Measurements from ENCODE around the gene KRT15. TPM values are rescaled to one million over a fixed set of nuclear protein-coding genes. Genes with fewer than 3 reads are reported as not detected.

The KRT15 gene
- total RNA-seq, 1 experiment from 2014 or later: not detected

- in situ Hi-C loops (cut with HindIII; ENCODE audit: low sequenced_read_pairs): no loop called here
- DNase-seq (ENCODE audit: low spot score): no peak
These were observed 11.7 kb upstream of the KRT15 start for GRCh38 chr17:41530062-41531048.

GRCh38 chr17:41529491-41529915 is 10.8 kb upstream of the KRT15 start:
- no peak for DNase-seq (ENCODE audit: low spot score)
- in situ Hi-C loops (cut with HindIII; ENCODE audit: low sequenced_read_pairs): no loop called here

GRCh38 chr17:41528959-41529353 is 10.3 kb upstream of the KRT15 start:
- in situ Hi-C loops (cut with HindIII; ENCODE audit: low sequenced_read_pairs): no loop called here
- DNase-seq (ENCODE audit: low spot score): no peak

GRCh38 chr17:41527063-41528023 is 8.7 kb upstream of the KRT15 start:
- DNase-seq (ENCODE audit: low spot score): peak; percentile 46
- in situ Hi-C loops (cut with HindIII; ENCODE audit: low sequenced_read_pairs): no loop called here

- in situ Hi-C loops (cut with HindIII; ENCODE audit: low sequenced_read_pairs): no loop called here
- no peak for DNase-seq (ENCODE audit: low spot score)
These were observed 5.6 kb upstream of the KRT15 start for GRCh38 chr17:41524261-41524660.

DNA sequence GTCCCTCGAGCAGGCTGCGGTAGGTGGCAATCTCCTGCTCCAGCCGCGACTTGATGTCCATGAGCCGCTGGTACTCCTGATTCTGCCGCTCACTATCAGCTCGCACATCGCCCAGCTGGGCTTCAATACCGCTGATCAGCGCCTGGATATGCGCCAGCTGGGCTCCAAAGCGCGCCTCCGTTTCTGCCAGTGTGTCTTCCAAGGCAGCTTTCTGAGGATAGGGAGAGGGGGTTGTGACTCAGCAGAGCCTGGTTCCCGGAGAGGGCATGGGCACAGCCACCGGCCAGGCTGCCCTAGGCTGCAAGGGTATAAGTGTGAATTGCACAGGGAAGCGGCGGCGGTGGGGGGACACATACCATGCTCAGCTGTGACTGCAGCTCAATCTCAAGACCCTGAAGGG is 5.1 kb upstream of the KRT15 start:
- in situ Hi-C loops (cut with HindIII; ENCODE audit: low sequenced_read_pairs): no loop called here

GRCh38 chr17:41523225-41523593 is 4.5 kb upstream of the KRT15 start:
- in situ Hi-C loops (cut with HindIII; ENCODE audit: low sequenced_read_pairs): no loop called here

More for the DNA sequence above, 5.1 kb upstream of the KRT15 start:
- DNase-seq (ENCODE audit: low spot score): no peak

GRCh38 chr17:41522301-41523224 is 3.9 kb upstream of the KRT15 start:
- in situ Hi-C loops (cut with HindIII; ENCODE audit: low sequenced_read_pairs): no loop called here
- DNase-seq (ENCODE audit: low spot score): no peak

More at GRCh38 chr17:41523225-41523593, 4.5 kb upstream of the KRT15 start:
- DNase-seq (ENCODE audit: low spot score): no peak

GRCh38 chr17:41521574-41522261 is 3.0 kb upstream of the KRT15 start:
- in situ Hi-C loops (cut with HindIII; ENCODE audit: low sequenced_read_pairs): no loop called here
- DNase-seq (ENCODE audit: low spot score): no peak

DNA sequence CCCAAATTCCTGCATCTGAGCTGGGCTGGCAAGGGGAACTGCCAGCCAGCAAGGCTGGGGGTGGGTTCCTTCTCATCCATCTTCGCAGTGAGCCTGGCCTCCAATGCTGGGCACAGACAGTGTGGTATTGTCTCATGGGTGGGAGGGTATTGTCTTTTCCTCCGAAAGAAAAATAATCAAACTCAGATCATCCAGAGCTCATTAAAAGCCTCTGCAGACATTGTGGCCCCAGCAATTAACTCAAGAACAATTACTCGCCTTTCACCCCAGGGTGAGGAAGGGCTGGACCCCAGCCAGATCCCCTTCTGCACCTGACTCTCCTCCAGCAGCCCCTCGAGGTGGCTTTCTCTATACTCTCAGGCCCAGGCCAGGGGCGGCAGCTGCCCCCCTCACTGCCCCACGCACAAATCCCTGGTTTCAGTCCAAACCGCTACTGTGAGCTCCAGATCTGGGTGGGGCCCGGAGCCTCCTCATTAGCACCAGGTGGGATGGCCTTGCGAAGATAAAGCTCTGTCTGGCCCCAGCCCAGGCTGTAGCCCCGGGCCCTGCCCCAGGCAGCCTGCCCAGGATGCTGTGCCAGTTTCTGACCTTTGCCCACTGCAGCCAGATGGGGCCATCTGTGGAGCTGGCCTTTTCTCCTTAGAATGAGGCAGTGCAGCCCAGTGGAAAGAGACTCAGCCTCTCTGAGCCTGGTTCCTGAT is 2.3 kb upstream of the KRT15 start:
- in situ Hi-C loops (cut with HindIII; ENCODE audit: low sequenced_read_pairs): no loop called here
- no peak for DNase-seq (ENCODE audit: low spot score)

DNA sequence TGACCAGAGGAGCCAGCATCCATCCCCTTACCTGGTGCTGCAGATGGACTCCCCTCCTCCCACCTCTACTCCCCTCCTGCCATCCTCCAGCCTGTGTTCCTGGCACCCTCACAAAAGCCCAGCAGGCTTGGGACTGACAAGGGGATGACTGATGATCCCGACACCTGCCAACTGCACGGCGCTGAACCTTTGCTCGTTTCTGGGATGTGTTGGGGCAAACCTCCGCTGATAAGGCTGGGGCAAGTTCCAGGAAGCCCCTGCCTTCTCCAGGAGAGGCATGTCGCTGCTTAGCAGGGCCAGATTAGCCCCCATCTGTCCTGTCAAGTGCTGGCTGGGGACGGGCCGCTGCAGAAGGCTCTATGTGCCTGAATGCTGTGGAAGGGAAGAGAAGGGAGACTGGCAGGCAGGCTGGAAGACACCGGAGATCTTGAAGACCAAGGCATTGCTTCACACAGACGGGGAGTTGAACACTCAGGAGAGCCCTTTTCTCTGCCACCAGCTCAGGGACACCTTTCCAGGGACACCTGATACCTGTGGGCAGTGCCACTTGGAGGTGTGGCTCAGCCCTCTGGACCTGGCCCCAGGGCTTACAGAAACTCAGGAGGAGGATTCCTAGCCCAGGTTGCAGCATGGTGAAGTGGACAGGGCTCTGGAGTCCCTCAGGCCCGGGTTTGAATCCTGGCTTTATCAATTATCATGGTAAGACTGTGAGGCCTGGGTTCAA is 973 bp upstream of the KRT15 start:
- in situ Hi-C loops (cut with HindIII; ENCODE audit: low sequenced_read_pairs): no loop called here
- peak; percentile 76 for DNase-seq (ENCODE audit: low spot score)

GRCh38 chr17:41518031-41518430 is 659 bp downstream of the KRT15 start:
- in situ Hi-C loops (cut with HindIII; ENCODE audit: low sequenced_read_pairs): no loop called here

DNA sequence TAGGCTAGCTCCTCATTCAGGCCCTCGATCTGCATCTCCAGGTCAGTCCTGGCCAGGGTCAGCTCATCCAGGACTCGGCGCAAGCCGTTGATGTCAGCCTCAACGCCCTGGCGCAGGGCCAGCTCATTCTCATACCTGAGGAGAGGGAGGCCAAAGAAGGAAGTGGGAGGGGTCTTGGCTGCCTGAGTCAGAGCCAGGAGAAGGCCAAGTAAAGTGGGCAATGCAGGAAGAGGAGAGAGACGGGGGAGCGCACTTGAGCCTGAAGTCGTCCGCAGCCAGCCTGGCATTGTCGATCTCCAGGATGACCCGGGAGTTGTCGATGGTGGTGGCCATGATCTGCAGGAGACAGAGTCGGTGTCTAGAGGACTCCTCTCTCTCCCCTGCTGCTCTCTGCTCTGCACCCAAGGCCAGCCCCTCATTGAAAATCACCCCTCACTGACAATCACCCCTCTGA is 1.8 kb downstream of the KRT15 start:
- DNase-seq (ENCODE audit: low spot score): no peak
- in situ Hi-C loops (cut with HindIII; ENCODE audit: low sequenced_read_pairs): no loop called here

More at GRCh38 chr17:41518031-41518430, 659 bp downstream of the KRT15 start:
- no peak for DNase-seq (ENCODE audit: low spot score)

- in situ Hi-C loops (cut with HindIII; ENCODE audit: low sequenced_read_pairs): no loop called here
- DNase-seq (ENCODE audit: low spot score): no peak
These were observed 2.4 kb downstream of the KRT15 start for GRCh38 chr17:41516147-41516829.

GRCh38 chr17:41513168-41513547 is 5.5 kb downstream of the KRT15 start:
- in situ Hi-C loops (cut with HindIII; ENCODE audit: low sequenced_read_pairs): no loop called here
- no peak for DNase-seq (ENCODE audit: low spot score)

DNA sequence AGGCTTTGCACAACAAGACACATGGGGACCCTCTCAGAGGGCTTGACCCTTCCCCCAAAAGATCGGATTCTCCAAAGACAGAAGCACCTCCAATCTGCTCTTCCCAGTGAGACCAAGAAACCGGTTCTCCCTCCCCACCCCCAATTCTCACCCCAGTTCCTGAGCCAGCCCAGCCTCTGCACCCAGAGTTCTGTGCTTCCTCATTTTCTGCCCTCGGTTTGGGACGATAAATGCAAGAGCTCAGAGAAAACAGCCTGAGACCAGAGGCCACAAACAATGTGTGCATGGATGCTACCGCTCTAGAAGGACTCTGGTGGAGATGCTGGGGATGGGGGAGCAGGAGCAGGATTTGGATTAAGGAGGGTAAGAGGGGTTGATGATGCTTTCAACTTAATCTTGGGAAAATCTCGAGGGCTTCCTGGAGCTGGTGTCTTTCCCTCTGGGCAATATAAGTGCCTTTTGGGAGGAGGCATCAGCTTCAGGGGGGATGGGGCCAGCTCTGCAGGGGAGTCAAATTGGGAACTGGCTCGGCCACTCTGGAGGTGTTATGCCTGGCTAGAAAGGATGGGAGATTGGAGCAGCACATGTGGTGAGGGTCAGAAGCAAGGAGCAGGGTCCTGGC is 6.0 kb downstream of the KRT15 start:
- DNase-seq (ENCODE audit: low spot score): no peak
- in situ Hi-C loops (cut with HindIII; ENCODE audit: low sequenced_read_pairs): no loop called here
